ENCODE data around the gene METTL15. TPM values are rescaled to one million over a fixed set of nuclear protein-coding genes. Genes with fewer than 3 reads are reported as not detected.
A peak's percentile ranks its signal among the peaks of the same experiment; 100 is the strongest.

The METTL15 gene, protein sequence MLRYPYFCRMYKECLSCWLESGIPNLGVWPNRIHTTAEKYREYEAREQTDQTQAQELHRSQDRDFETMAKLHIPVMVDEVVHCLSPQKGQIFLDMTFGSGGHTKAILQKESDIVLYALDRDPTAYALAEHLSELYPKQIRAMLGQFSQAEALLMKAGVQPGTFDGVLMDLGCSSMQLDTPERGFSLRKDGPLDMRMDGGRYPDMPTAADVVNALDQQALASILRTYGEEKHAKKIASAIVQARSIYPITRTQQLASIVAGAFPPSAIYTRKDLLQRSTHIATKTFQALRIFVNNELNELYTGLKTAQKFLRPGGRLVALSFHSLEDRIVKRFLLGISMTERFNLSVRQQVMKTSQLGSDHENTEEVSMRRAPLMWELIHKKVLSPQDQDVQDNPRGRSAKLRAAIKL
- total RNA-seq (1 to 10 TPM; 4.5 to 8.2 (median 6.3) TPM), polyA plus RNA-seq (1 to 10 TPM; 3.0 to 5.6 TPM)

- Histone ChIP-seq H3K4me1 (peaks cover 4 to 26% (median 19%) of the 10 kb centered on the region in 3 donors), H3K27ac (peak within 1 kb of the TSS; percentile 53 to 76 (median 73)), H3K36me3 (no peaks in the 10 kb centered on the region), H3K9me3 (no peaks in the 10 kb centered on the region), H3K27me3 (no peaks in the 10 kb centered on the region), H3K4me3 (peak within 1 kb of the TSS; percentile 16 to 59 (median 44))
- 0% methylated on average over 38 of the region's 38 CpGs for WGBS, 2 donors
- peak; percentile 99 to 100 (median 100) for DNase-seq
- intact Hi-C loops (cut with DNase I): no loop called here
- peak; percentile 96 to 99 (median 98) for ATAC-seq
- FAIRE-seq: peak; percentile 81
- no peak for TF ChIP-seq CTCF (IDR thresholded peaks at IDR 0.05)
These were observed at the start of gene METTL15, which contains the start of gene KIF18A for GRCh38 chr11:28107750-28108618. METTL15 (plus strand) TSS chr11:28108388; CDS start chr11:28113335, 4,947 bp downstream. KIF18A (minus strand) TSS chr11:28108156; CDS start chr11:28097947, 10,209 bp downstream.

DNA sequence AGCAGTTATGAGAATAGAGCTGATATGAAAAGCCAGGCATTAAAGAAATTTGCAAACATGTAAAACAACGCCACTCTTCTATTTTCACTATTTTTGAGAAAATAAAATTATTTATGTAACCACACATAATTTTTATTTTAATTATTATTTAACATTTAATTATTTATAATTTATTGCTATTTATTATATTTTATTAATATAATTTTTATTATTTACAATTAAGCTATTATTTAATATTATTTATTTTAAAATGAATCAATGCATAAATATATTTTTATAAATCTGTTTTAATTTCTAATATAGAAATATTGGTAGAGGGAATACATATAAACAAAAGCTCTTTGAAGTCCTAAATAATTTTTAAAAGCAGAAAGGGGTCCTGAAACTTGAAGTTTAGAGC, 36.9 kb upstream of the METTL15 start:
- no peaks in the 10 kb centered on the region for H3K9me3 ChIP-seq
- no peak for TF ChIP-seq CTCF (IDR thresholded peaks at IDR 0.05)

GRCh38 chr11:28072321-28072720, 35.9 kb upstream of the METTL15 start:
- H3K36me3 ChIP-seq: no peaks in the 10 kb centered on the region
- no peak for TF ChIP-seq CTCF (IDR thresholded peaks at IDR 0.05)
- H3K4me1 ChIP-seq: peaks cover 0 to 6% (median 0%) of the 10 kb centered on the region in 3 donors
- no peaks in the 10 kb centered on the region for H3K27me3 ChIP-seq
- intact Hi-C loops (cut with DNase I): no loop called here
- no peak overlapping the region for H3K27ac ChIP-seq
- WGBS, 2 donors: 10 to 11% methylated on average over 2 of the region's 2 CpGs
- DNase-seq: no peak
- no peak overlapping the region for H3K4me3 ChIP-seq
- no peak for FAIRE-seq
- H3K9me3 ChIP-seq: no peaks in the 10 kb centered on the region
- no peak for ATAC-seq

More for the DNA sequence above, 36.9 kb upstream of the METTL15 start:
- ATAC-seq (no peak), FAIRE-seq (peak; percentile 82), DNase-seq (no peak)
- H3K36me3 ChIP-seq: no peaks in the 10 kb centered on the region
- peaks cover 0 to 6% (median 0%) of the 10 kb centered on the region in 3 donors for H3K4me1 ChIP-seq
- H3K27me3 ChIP-seq: no peaks in the 10 kb centered on the region
- no peak overlapping the region for H3K27ac ChIP-seq
- intact Hi-C loops (cut with DNase I): no loop called here
- H3K4me3 ChIP-seq: no peak overlapping the region
- 97 to 99% methylated on average over 1 of the region's 1 CpG for WGBS, 2 donors

DNA sequence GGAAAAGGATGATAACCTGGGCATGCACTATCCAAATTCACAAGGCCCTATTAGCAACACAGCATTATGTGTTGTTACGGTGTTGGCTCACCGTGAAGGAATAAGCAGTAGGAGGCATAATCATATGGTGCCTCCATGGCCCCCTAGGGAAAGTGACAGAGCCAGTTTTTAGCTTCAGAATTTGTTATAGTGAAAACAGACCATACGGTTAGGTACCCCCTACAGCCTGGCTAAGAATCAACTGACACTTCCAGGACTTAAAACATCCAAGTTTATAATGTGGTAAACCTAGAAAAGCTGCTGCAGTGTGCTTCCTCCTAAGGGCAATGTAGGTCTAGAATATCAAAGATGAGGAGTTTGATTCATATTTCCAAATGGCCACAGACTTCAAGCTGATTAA, 30.7 kb upstream of the METTL15 start:
- DNase-seq (no peak), FAIRE-seq (no peak), ATAC-seq (no peak)
- intact Hi-C loops (cut with DNase I): no loop called here
- Histone ChIP-seq H3K27ac (no peak overlapping the region), H3K36me3 (no peaks in the 10 kb centered on the region), H3K9me3 (no peaks in the 10 kb centered on the region), H3K4me1 (no peaks in the 10 kb centered on the region), H3K4me3 (no peak overlapping the region), H3K27me3 (no peaks in the 10 kb centered on the region)
- no peak for TF ChIP-seq CTCF (IDR thresholded peaks at IDR 0.05)
- WGBS, 2 donors: 95% methylated on average over 3 of the region's 3 CpGs

Measured in pancreas (tissue), 10 donors.